Natural killer cell (primary cell): Measurements from ENCODE around the gene NYNRIN. TPM values are rescaled to one million over a fixed set of nuclear protein-coding genes. Genes with fewer than 3 reads are reported as not detected.

Source experiments
- ATAC-seq, 3 donors: fragments of 150-1000 bp in 2 of 3; fragments of 200-7000 bp in 1 of 3; cut with Tn5 transposase; 1 replicate in 1 of 3; 2 replicates in 2 of 3; pipeline ENCODE4 v1.10.0; 2021; ENCODE audit warnings: mild to moderate bottlenecking in 2 of 3, moderate library complexity in 2 of 3
- DNase-seq, 2 donors: peaks; one replicate each; pipeline versions ENCODE4 v3.0.0 to v3.0.0-alpha.2; 2013 to 2021; ENCODE audit warnings: mixed read lengths in 1 of 2
- H3K27ac ChIP-seq: one replicate; pipeline ENCODE4 v1.5.1; 2013; ENCODE audit warnings: mild to moderate bottlenecking, low read length
- H3K27me3 ChIP-seq: one replicate; pipeline ENCODE4 v1.6.1; 2013; ENCODE audit warnings: low read length; ENCODE audit not compliant: control insufficient read depth, insufficient read depth
- H3K36me3 ChIP-seq: one replicate; pipeline ENCODE4 v1.6.1; 2013; ENCODE audit warnings: low read length; ENCODE audit not compliant: control insufficient read depth, insufficient read depth
- H3K4me1 ChIP-seq: one replicate; pipeline ENCODE4 v1.6.1; 2013; ENCODE audit warnings: low read length; ENCODE audit not compliant: control insufficient read depth, insufficient read depth
- H3K4me3 ChIP-seq: one replicate; pipeline ENCODE4 v1.5.1; 2013; ENCODE audit warnings: low read length
- H3K9me3 ChIP-seq: one replicate; pipeline ENCODE4 v1.6.1; 2013; ENCODE audit warnings: low read length; ENCODE audit not compliant: control insufficient read depth, insufficient read depth
- H3K27ac Mint-ChIP-seq, 2 donors: one replicate each; pipeline ENCODE4 v1.8.0; 2022; ENCODE audit warnings: mild to moderate bottlenecking in 2 of 2, mixed read lengths in 2 of 2, moderate library complexity in 1 of 2
- H3K27me3 Mint-ChIP-seq, 2 donors: one replicate each; pipeline ENCODE4 v1.8.0; 2022; ENCODE audit warnings: low read depth in 2 of 2, mixed read lengths in 2 of 2
- H3K36me3 Mint-ChIP-seq: one replicate; pipeline ENCODE4 v1.8.0; 2022; ENCODE audit warnings: mixed read lengths
- H3K4me1 Mint-ChIP-seq, 2 donors: one replicate each; pipeline ENCODE4 v1.8.0; 2022; ENCODE audit warnings: mixed read lengths in 2 of 2
- H3K4me3 Mint-ChIP-seq: one replicate; pipeline ENCODE4 v1.8.0; 2022; ENCODE audit warnings: mild to moderate bottlenecking, moderate library complexity, mixed read lengths
- H3K9me3 Mint-ChIP-seq, 2 donors: one replicate each; pipeline ENCODE4 v1.8.0; 2022; ENCODE audit warnings: mixed read lengths in 2 of 2
- WGBS: methylation state at CpG from one replicate; pipeline ENCODE4 v1.1.7; 2013; ENCODE audit warnings: missing lambda C conversion rate; ENCODE audit not compliant: insufficient coverage; 5-methylcytosine and 5-hydroxymethylcytosine counted together
- intact Hi-C: fragments of 100-400 bp; cut with micrococcal nuclease; formaldehyde crosslinking; loops from one replicate; pipeline ENCODE4 v1.14.2; 2022
- total RNA-seq, 4 donors: library from RNA; stranded (reverse); fragments of 120-200 nt in 1 of 4; gene quantifications; one replicate each; pipeline versions ENCODE4 v1.2.3 to v1.2.4, GENCODE V29; 2013 to 2022
- TF ChIP-seq, protein P1 (sequence below): fragments of 200-600 bp; IDR thresholded peaks from one replicate; pipeline ENCODE4 v1.8.0; 2022; ENCODE audit warnings: antibody characterized with exemption

NYNRIN gene
- total RNA-seq, 3 donors from 2014 or later (not counting 1 experiment from before 2014, with no cell fraction given) = 0.23 to 0.53 (median 0.42) TPM

DNA sequence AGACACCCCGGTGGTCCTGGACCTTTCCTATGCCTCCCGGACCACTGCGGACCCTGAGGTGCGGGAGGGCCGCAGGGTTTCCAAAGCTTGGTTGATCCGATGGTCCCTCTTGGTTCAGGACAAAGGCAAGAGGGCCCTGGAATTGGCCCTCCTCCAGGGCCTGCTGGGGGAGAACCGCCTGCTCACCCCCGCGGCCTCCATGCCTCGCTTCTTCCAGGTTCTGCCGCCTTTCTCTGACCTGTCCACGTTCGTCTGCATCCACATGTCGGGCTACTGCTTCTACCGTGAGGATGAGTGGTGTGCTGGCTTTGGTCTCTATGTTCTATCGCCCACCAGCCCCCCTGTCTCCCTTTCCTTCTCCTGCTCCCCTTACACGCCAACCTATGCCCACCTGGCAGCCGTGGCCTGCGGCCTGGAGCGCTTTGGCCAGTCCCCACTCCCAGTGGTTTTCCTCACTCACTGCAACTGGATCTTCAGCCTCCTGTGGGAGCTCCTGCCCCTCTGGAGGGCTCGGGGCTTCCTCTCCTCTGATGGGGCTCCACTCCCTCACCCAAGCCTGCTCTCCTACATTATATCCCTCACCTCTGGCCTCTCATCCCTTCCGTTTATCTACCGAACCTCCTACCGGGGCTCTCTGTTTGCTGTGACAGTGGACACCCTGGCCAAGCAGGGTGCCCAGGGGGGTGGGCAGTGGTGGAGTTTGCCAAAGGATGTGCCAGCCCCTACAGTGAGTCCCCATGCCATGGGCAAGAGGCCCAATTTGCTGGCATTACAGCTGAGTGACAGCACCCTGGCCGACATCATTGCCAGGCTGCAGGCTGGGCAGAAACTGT lies 16.8 kb downstream of the NYNRIN start:
- no peaks in the 10 kb centered on the region for H3K9me3 Mint-ChIP-seq
- H3K27ac Mint-ChIP-seq = no peak overlapping the region

DNA sequence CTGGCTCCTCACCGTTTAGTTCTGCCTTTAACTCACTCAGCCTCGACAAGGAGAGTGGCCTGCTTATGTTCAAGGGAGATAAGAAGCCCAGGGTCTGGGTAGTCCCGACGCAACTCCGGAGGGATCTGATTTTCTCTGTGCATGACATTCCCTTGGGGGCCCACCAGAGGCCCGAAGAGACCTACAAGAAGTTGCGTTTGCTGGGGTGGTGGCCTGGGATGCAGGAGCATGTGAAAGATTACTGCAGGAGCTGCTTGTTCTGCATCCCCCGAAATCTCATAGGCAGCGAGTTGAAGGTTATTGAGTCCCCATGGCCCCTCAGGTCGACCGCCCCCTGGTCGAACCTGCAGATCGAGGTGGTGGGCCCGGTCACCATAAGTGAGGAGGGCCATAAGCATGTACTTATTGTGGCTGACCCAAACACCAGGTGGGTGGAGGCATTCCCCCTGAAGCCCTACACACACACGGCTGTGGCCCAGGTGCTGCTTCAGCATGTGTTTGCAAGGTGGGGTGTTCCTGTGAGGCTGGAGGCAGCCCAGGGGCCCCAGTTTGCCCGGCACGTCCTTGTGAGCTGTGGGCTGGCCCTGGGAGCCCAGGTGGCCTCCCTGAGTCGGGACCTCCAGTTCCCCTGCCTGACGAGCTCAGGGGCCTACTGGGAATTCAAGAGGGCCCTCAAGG lies 17.6 kb downstream of the NYNRIN start:
- no peak overlapping the region for H3K4me3 ChIP-seq
- no peaks in the 10 kb centered on the region for H3K4me1 Mint-ChIP-seq
- no peak overlapping the region for H3K27ac ChIP-seq
- no peaks in the 10 kb centered on the region for H3K9me3 Mint-ChIP-seq
- no peaks in the 10 kb centered on the region for H3K27me3 ChIP-seq
- peaks cover 0 to 11% of the 10 kb centered on the region in 2 donors for H3K27me3 Mint-ChIP-seq
- no peaks in the 10 kb centered on the region for H3K4me1 ChIP-seq
- no peaks in the 10 kb centered on the region for H3K36me3 Mint-ChIP-seq
- DNase-seq (no peak), ATAC-seq (no peak)
- no peaks in the 10 kb centered on the region for H3K36me3 ChIP-seq
- H3K4me3 Mint-ChIP-seq = no peak overlapping the region
- H3K9me3 ChIP-seq = no peaks in the 10 kb centered on the region
- 78% methylated on average over 19 of the region's 19 CpGs for WGBS
- intact Hi-C loops = no loop called here
- no peak overlapping the region for H3K27ac Mint-ChIP-seq
- TF ChIP-seq, protein P1, sequence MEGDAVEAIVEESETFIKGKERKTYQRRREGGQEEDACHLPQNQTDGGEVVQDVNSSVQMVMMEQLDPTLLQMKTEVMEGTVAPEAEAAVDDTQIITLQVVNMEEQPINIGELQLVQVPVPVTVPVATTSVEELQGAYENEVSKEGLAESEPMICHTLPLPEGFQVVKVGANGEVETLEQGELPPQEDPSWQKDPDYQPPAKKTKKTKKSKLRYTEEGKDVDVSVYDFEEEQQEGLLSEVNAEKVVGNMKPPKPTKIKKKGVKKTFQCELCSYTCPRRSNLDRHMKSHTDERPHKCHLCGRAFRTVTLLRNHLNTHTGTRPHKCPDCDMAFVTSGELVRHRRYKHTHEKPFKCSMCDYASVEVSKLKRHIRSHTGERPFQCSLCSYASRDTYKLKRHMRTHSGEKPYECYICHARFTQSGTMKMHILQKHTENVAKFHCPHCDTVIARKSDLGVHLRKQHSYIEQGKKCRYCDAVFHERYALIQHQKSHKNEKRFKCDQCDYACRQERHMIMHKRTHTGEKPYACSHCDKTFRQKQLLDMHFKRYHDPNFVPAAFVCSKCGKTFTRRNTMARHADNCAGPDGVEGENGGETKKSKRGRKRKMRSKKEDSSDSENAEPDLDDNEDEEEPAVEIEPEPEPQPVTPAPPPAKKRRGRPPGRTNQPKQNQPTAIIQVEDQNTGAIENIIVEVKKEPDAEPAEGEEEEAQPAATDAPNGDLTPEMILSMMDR = no peak

More for the DNA sequence above, 16.8 kb downstream of the NYNRIN start:
- DNase-seq (no peak), ATAC-seq (no peak)
- no peaks in the 10 kb centered on the region for H3K36me3 Mint-ChIP-seq
- Histone ChIP-seq H3K4me1 (no peaks in the 10 kb centered on the region), H3K27me3 (no peaks in the 10 kb centered on the region), H3K4me3 (no peak overlapping the region), H3K36me3 (no peaks in the 10 kb centered on the region), H3K27ac (no peak overlapping the region), H3K9me3 (no peaks in the 10 kb centered on the region)
- no peak overlapping the region for H3K4me3 Mint-ChIP-seq
- H3K4me1 Mint-ChIP-seq = no peaks in the 10 kb centered on the region
- 93% methylated on average over 25 of the region's 25 CpGs for WGBS
- intact Hi-C loops = no loop called here
- H3K27me3 Mint-ChIP-seq = peaks cover 0 to 14% of the 10 kb centered on the region in 2 donors
- TF ChIP-seq, protein P1 = no peak

DNA sequence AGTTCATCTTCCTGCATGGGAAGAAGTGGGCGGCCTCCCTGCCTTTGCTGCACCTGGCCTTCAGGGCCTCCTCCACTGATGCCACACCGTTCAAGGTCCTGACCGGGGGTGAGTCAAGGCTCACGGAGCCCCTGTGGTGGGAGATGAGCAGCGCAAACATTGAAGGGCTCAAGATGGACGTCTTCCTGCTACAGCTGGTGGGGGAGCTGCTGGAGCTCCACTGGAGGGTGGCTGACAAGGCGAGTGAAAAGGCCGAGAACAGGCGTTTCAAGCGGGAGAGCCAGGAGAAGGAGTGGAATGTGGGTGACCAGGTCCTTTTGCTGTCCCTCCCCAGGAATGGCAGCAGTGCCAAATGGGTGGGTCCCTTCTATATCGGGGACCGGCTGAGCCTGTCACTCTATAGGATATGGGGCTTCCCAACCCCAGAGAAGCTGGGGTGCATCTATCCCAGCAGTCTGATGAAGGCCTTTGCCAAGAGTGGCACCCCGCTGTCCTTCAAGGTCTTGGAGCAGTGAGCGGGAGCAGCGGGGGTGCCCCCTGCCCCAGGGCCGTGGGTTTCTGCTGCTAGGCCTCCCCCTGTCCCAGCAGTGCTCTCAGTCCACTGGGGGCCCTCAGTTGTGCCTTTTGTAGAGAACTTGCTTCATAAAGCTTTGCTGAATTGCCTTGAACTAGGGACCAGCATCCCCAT lies 18.3 kb downstream of the NYNRIN start:
- Histone ChIP-seq H3K36me3 (no peaks in the 10 kb centered on the region), H3K27me3 (no peaks in the 10 kb centered on the region), H3K27ac (no peak overlapping the region), H3K9me3 (no peaks in the 10 kb centered on the region), H3K4me3 (no peak overlapping the region), H3K4me1 (no peaks in the 10 kb centered on the region)
- ATAC-seq (no peak), DNase-seq (no peak)
- no peak overlapping the region for H3K27ac Mint-ChIP-seq
- no peaks in the 10 kb centered on the region for H3K36me3 Mint-ChIP-seq
- TF ChIP-seq, protein P1 = no peak
- peaks cover 0 to 11% of the 10 kb centered on the region in 2 donors for H3K27me3 Mint-ChIP-seq
- no peaks in the 10 kb centered on the region for H3K4me1 Mint-ChIP-seq
- no peak overlapping the region for H3K4me3 Mint-ChIP-seq
- 90% methylated on average over 16 of the region's 16 CpGs for WGBS
- no peaks in the 10 kb centered on the region for H3K9me3 Mint-ChIP-seq
- intact Hi-C loops = no loop called here
